Measurements from ENCODE around the gene PON3.

- TF ChIP-seq CTCF (IDR thresholded peaks at IDR 0.05): no peak
- TF ChIP-seq POLR2A (IDR thresholded peaks at IDR 0.05): no peak
Measured at GRCh38 chr7:95316588-95316987, 79.6 kb downstream of the PON3 start.
